GM12878 (cell line): Measurements from ENCODE around the gene PPM1E. TPM values are rescaled to one million over a fixed set of nuclear protein-coding genes. Genes with fewer than 3 reads are reported as not detected.

ENCODE experiments used
- ATAC-seq: fragments of 200-7000 bp; cut with Tn5 transposase; 3 replicates; pipeline ENCODE4 v1.9.1; 2020; ENCODE audit warnings: mild to moderate bottlenecking, moderate library complexity
- BruUV-seq: library from RNA; stranded (reverse); fragments of 400-500 nt; replicated peaks from 2 replicates; lab custom pipeline; 2021; lab: Mats Ljungman, UMichigan
- CTCF ChIA-PET: fragments of 300-600 bp; sonication (Branson Sonifier 250); formaldehyde crosslinking; extraction: SDS; loops from one replicate; lab custom pipeline; 2021; ENCODE audit warnings: inconsistent platforms; lab: Yijun Ruan, JAX
- POLR2A ChIA-PET: fragments of 350-600 bp; formaldehyde crosslinking; extraction: SDS; loops from one replicate; lab custom pipeline; 2021; ENCODE audit warnings: inconsistent platforms; lab: Charles Lee
- RAD21 ChIA-PET: fragments of 300-600 bp; sonication (Branson Sonifier 250); formaldehyde crosslinking; loops from one replicate; lab custom pipeline; 2023; ENCODE audit warnings: antibody characterized with exemption; ENCODE audit not compliant: unreplicated experiment; lab: Charles Lee
- SMC1A ChIA-PET: fragments of 300-600 bp; sonication (Branson Sonifier 250); formaldehyde crosslinking; loops from one replicate; lab custom pipeline; 2023; ENCODE audit not compliant: unreplicated experiment, uncharacterized antibody; lab: Charles Lee
- DNase-seq: peaks from one replicate; pipeline ENCODE4 v3.0.0-alpha.2; 2011; ENCODE audit warnings: low read depth, low spot score
- FAIRE-seq: peaks from 3 replicates; lab custom pipeline; 2011; peaks lifted over from hg19 to GRCh38; lab: Jason Lieb, UNC
- H2AFZ ChIP-seq: 2 replicates; pipeline ENCODE4 v1.6.0; 2011; ENCODE audit warnings: low read depth, low read length, control low read depth; ENCODE audit not compliant: control insufficient read depth
- H3K27ac ChIP-seq: 2 replicates; pipeline ENCODE4 v1.5.1; 2011; ENCODE audit warnings: control low read depth; ENCODE audit not compliant: control insufficient read depth, insufficient read depth
- H3K27me3 ChIP-seq, 2 experiments: replicated peaks in 1 of 2; 2 replicates each; pipeline versions ENCODE4 v1.6.0 to v1.6.1; 2011; ENCODE audit warnings: low read length in 1 of 2; ENCODE audit not compliant: control insufficient read depth in 2 of 2, insufficient read depth in 2 of 2
- H3K36me3 ChIP-seq, 2 experiments: 2 replicates each; pipeline ENCODE4 v1.5.1; 2011; ENCODE audit warnings: low read length in 1 of 2; ENCODE audit not compliant: control insufficient read depth in 2 of 2, insufficient read depth in 2 of 2
- H3K4me1 ChIP-seq: 2 replicates; pipeline ENCODE4 v1.6.1; 2011; ENCODE audit warnings: mild to moderate bottlenecking, low read length, moderate library complexity, mixed read lengths; ENCODE audit not compliant: control insufficient read depth, insufficient read depth
- H3K4me2 ChIP-seq: 2 replicates; pipeline ENCODE4 v1.6.0; 2011; ENCODE audit warnings: control low read depth; ENCODE audit not compliant: control insufficient read depth, insufficient read depth
- H3K4me3 ChIP-seq: fragments of 200-600 bp; sonication (generic); 2 replicates; pipeline ENCODE4 v1.5.1; 2016
- H3K79me2 ChIP-seq: 2 replicates; pipeline ENCODE4 v1.6.0; 2011; ENCODE audit warnings: low read length; ENCODE audit not compliant: control insufficient read depth, insufficient read depth
- H3K9ac ChIP-seq: 2 replicates; pipeline ENCODE4 v1.8.0; 2011; ENCODE audit warnings: low read length, control low read depth, mixed read lengths; ENCODE audit not compliant: control insufficient read depth, insufficient read depth
- H3K9me3 ChIP-seq: replicated peaks from 3 replicates; pipeline ENCODE4 v1.5.1; 2011; ENCODE audit warnings: mild to moderate bottlenecking, low read length; ENCODE audit not compliant: control insufficient read depth, insufficient read depth
- H4K20me1 ChIP-seq: 2 replicates; pipeline ENCODE4 v1.6.0; 2011; ENCODE audit not compliant: control insufficient read depth, insufficient read depth
- ATF2 ChIP-seq: IDR thresholded peaks from 2 replicates; pipeline ENCODE4 v1.6.1; 2012; ENCODE audit warnings: low read length, inconsistent platforms
- ATF7 ChIP-seq: fragments of 450-650 bp; IDR thresholded peaks from 2 replicates; pipeline ENCODE4 v1.6.1; 2016; ENCODE audit warnings: low read depth, mild to moderate bottlenecking
- BCL11A ChIP-seq: IDR thresholded peaks from 2 replicates; pipeline ENCODE4 v1.6.1; 2011; ENCODE audit warnings: low read depth, low read length
- CHD4 ChIP-seq: fragments of 200-600 bp; sonication (generic); IDR thresholded peaks from 2 replicates; pipeline ENCODE4 v1.6.1; 2016; ENCODE audit warnings: mild to moderate bottlenecking
- E4F1 ChIP-seq: fragments of 450-650 bp; IDR thresholded peaks from 2 replicates; pipeline ENCODE4 v1.6.1; 2018; ENCODE audit warnings: borderline replicate concordance, mild to moderate bottlenecking; ENCODE audit not compliant: partially characterized antibody
- EED ChIP-seq: sonication (generic); IDR thresholded peaks from 2 replicates; pipeline ENCODE4 v1.6.1; 2016; ENCODE audit warnings: antibody characterized with exemption, low read depth
- MTA3 ChIP-seq: IDR thresholded peaks from 2 replicates; pipeline ENCODE4 v1.6.1; 2012; ENCODE audit warnings: low read length, inconsistent platforms, borderline replicate concordance
- PAX5 ChIP-seq: IDR thresholded peaks from 2 replicates; pipeline ENCODE4 v1.6.1; 2011; ENCODE audit warnings: low read depth, low read length, borderline replicate concordance
- POLR2A ChIP-seq: IDR thresholded peaks from 2 replicates; pipeline ENCODE4 v1.6.1; 2011; ENCODE audit warnings: low read depth, mild to moderate bottlenecking, low read length
- SMAD5 ChIP-seq: IDR thresholded peaks from 2 replicates; pipeline ENCODE4 v1.6.1; 2016; ENCODE audit warnings: antibody characterized with exemption, low read depth
- SPI1 ChIP-seq: IDR thresholded peaks from 2 replicates; pipeline ENCODE4 v1.6.1; 2011; ENCODE audit warnings: low read depth, mild to moderate bottlenecking, low read length, moderate library complexity, borderline replicate concordance; ENCODE audit not compliant: insufficient read depth
- USF2 ChIP-seq: IDR thresholded peaks from 2 replicates; pipeline ENCODE4 v1.6.1; 2011; ENCODE audit warnings: low read depth, low read length, improper control_type of control experiment, borderline replicate concordance
- WRNIP1 ChIP-seq: IDR thresholded peaks from 2 replicates; pipeline ENCODE4 v1.6.1; 2011; ENCODE audit warnings: low read depth, low read length, improper control_type of control experiment, borderline replicate concordance
- ZNF592 ChIP-seq: fragments of 450-650 bp; IDR thresholded peaks from 2 replicates; pipeline ENCODE4 v1.6.1; 2017; ENCODE audit warnings: mild to moderate bottlenecking, moderate library complexity
- in situ Hi-C: fragments of 300-500 bp; cut with MboI; formaldehyde crosslinking; loops from 9 replicates; pipeline ENCODE4 v1.14.3; 2018; ENCODE audit warnings: mixed read lengths
- intact Hi-C: fragments of 100-400 bp; cut with micrococcal nuclease; formaldehyde crosslinking; loops from one replicate; pipeline ENCODE4 v1.14.2; 2022; ENCODE audit not compliant: unreplicated experiment
- polyA plus RNA-seq, 11 experiments: library from polyadenylated mRNA; depleted of rRNA in 4 of 11; unstranded in 6 of 11; stranded (reverse) in 5 of 11; fragments of >200 nt; fragmentation: Nextera tagmentation in 4 of 11; fragmentation: Illumina TruSeq in 1 of 11; extraction: Ambion mirVana in 4 of 11; extraction: Trizol in 1 of 11; gene quantifications; 1 replicate in 1 of 11; 2 replicates in 10 of 11; pipeline versions ENCODE4 v1.2.1 to v1.2.3, GENCODE V29; 2011 to 2016; ENCODE audit warnings: inconsistent platforms in 2 of 11, missing spikeins in 2 of 11, low read depth in 1 of 11
- total RNA-seq, 4 experiments: library from RNA; depleted of rRNA in 3 of 4; stranded (reverse); fragments of >200 nt in 3 of 4; fragmentation: Illumina TruSeq in 1 of 4; extraction: Trizol in 1 of 4; gene quantifications; 2 replicates each; pipeline versions ENCODE4 v1.2.1 to v1.2.3, GENCODE V29; 2013 to 2021

Gene PPM1E
- total and polyA plus RNA-seq, 10 of the 15 experiments (the other 5 are each of a cell fraction or from before 2014, with no cell fraction given), result 0.07 to 0.28 (median 0.16) TPM

- TF ChIP-seq ZNF592, result no peak
- no peak for TF ChIP-seq POLR2A
- no peak for TF ChIP-seq BCL11A
Observed at GRCh38 chr17:58728798-58729197, 26.9 kb upstream of the PPM1E start (continued).

GRCh38 chr17:58730937-58731336 lies 24.7 kb upstream of the PPM1E start:
- Histone ChIP-seq H4K20me1 (no peaks in the 10 kb centered on the region), H3K4me2 (no peak overlapping the region), H3K36me3 (no peaks in the 10 kb centered on the region; a peak in 1 of 4 replicates), H3K79me2 (no peaks in the 10 kb centered on the region), H2AFZ (no peak overlapping the region), H3K4me1 (no peaks in the 10 kb centered on the region), H3K27me3 (no peaks in the 10 kb centered on the region), H3K9me3 (no peaks in the 10 kb centered on the region), H3K4me3 (no peak overlapping the region), H3K9ac (no peak overlapping the region), H3K27ac (no peak overlapping the region)
- ChIA-PET RAD21 (interaction anchor here (1.1 kb wide), 1 partner anchor 274 kb away, joined by 3 read pairs; no protein-coding TSS in a partner anchor), POLR2A (interaction anchor here (0.5 kb wide), 1 partner anchor 324 kb away, joined by 3 read pairs; no protein-coding TSS in a partner anchor), SMC1A (interaction anchor here (0.7 kb wide), 1 partner anchor 16 kb away, joined by 4 read pairs; no protein-coding TSS in a partner anchor), CTCF (interaction anchor here (0.8 kb wide), 1 partner anchor 18 kb away, joined by 3 read pairs; no protein-coding TSS in a partner anchor)
- BruUV-seq, result no TSS peak
- no peak for ATAC-seq
- FAIRE-seq, result no peak
- intact Hi-C loops (no loop called here), in situ Hi-C loops (no loop called here)
- no peak for DNase-seq
- TF ChIP-seq MTA3, result no peak
- TF ChIP-seq ATF7, result no peak
- no peak for TF ChIP-seq SPI1
- TF ChIP-seq WRNIP1, result no peak
- no peak for TF ChIP-seq SMAD5
- TF ChIP-seq CHD4, result no peak
- TF ChIP-seq PAX5, result no peak
- no peak for TF ChIP-seq ATF2
- TF ChIP-seq EED, result no peak
- TF ChIP-seq E4F1, result no peak
- no peak for TF ChIP-seq USF2
